ENCODE data around the gene TMA7B. TPM values are rescaled to one million over a fixed set of nuclear protein-coding genes. Genes with fewer than 3 reads are reported as not detected.

The TMA7B gene
- total and polyA plus RNA-seq, 10 of the 15 experiments (the other 5 are each of a cell fraction or from before 2014, with no cell fraction given) = 0.33 to 2.9 (median 1.8) TPM

DNA sequence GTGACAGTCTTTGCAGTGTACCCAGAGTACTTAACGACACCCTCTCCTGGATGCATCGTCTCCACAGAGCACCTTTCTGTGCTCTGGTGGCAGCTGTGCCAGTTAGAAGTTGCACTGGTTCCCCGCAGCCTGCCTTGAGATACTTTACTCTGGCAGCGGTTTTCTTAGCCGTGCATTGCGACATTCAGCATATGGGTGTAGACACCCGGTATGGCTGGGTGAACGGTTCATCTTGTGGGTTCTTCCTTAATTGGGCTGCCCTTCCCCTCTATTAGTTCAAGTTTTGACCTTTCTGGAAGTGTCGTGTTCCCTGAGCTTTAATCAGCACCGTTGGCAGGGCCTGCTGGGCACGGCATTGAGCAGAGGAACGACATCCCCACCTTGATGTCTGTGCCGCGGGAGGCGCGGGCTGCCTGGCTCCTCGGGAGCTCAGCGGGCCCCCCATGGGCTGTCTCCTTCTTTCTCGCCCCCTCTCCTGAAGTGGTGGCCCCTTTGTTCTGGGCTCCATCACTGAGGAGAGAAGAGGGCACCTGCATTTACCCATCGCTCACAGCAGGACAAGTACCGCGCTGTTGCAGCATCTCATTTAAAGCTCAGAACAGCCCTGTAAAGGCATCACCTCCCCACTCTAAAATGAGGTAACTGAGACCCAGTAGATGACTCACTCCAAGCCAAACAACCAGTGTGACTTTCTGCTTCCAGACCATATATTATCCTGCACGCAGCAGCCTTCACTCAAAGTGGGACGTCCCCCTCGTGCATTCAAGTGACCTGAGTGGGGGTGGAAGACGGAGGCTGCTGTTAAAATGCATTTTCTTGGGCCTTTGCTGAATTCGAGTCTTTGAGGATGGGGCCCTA lies 47.9 kb downstream of the TMA7B start:
- in situ Hi-C loops (cut with MboI) (no loop called here), intact Hi-C loops (cut with micrococcal nuclease; ENCODE audit: unreplicated experiment) (no loop called here)
- no peak overlapping the region for H2AFZ ChIP-seq (ENCODE audit: control insufficient read depth, low read depth, low read length)
- TF ChIP-seq, protein P1, sequence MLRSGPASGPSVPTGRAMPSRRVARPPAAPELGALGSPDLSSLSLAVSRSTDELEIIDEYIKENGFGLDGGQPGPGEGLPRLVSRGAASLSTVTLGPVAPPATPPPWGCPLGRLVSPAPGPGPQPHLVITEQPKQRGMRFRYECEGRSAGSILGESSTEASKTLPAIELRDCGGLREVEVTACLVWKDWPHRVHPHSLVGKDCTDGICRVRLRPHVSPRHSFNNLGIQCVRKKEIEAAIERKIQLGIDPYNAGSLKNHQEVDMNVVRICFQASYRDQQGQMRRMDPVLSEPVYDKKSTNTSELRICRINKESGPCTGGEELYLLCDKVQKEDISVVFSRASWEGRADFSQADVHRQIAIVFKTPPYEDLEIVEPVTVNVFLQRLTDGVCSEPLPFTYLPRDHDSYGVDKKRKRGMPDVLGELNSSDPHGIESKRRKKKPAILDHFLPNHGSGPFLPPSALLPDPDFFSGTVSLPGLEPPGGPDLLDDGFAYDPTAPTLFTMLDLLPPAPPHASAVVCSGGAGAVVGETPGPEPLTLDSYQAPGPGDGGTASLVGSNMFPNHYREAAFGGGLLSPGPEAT (IDR thresholded peaks at IDR 0.05; ENCODE audit: low read depth) = no peak
- TF ChIP-seq HDAC2 (IDR thresholded peaks at IDR 0.05) (no peak), IKZF2 (IDR thresholded peaks at IDR 0.05) (no peak), TCF7 (IDR thresholded peaks at IDR 0.05; ENCODE audit: borderline replicate concordance) (no peak), MYB (IDR thresholded peaks at IDR 0.05; ENCODE audit: borderline replicate concordance, low read depth, low read length) (no peak), FOXK2 (IDR thresholded peaks at IDR 0.05) (no peak), GATAD2B (conservative IDR thresholded peaks at IDR 0.05; ENCODE audit: low read depth) (no peak), ZNF24 (IDR thresholded peaks at IDR 0.05) (no peak), BMI1 (IDR thresholded peaks at IDR 0.05; ENCODE audit: borderline replicate concordance) (no peak), NR2C2 (IDR thresholded peaks at IDR 0.05; ENCODE audit: borderline replicate concordance, control insufficient read depth, insufficient read length, low read depth) (no peak), CHD2 (IDR thresholded peaks at IDR 0.05; ENCODE audit: borderline replicate concordance, low read depth, low read length) (no peak), SP1 (IDR thresholded peaks at IDR 0.05; ENCODE audit: low read depth, low read length) (no peak)
- TF ChIP-seq, protein P2, sequence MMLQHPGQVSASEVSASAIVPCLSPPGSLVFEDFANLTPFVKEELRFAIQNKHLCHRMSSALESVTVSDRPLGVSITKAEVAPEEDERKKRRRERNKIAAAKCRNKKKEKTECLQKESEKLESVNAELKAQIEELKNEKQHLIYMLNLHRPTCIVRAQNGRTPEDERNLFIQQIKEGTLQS (IDR thresholded peaks at IDR 0.05; ENCODE audit: borderline replicate concordance, extremely low read depth, low read depth, low read length) = no peak
- TF ChIP-seq, protein P3, sequence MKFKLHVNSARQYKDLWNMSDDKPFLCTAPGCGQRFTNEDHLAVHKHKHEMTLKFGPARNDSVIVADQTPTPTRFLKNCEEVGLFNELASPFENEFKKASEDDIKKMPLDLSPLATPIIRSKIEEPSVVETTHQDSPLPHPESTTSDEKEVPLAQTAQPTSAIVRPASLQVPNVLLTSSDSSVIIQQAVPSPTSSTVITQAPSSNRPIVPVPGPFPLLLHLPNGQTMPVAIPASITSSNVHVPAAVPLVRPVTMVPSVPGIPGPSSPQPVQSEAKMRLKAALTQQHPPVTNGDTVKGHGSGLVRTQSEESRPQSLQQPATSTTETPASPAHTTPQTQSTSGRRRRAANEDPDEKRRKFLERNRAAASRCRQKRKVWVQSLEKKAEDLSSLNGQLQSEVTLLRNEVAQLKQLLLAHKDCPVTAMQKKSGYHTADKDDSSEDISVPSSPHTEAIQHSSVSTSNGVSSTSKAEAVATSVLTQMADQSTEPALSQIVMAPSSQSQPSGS (IDR thresholded peaks at IDR 0.05; ENCODE audit: low read length) = no peak
- TF ChIP-seq, protein P4, sequence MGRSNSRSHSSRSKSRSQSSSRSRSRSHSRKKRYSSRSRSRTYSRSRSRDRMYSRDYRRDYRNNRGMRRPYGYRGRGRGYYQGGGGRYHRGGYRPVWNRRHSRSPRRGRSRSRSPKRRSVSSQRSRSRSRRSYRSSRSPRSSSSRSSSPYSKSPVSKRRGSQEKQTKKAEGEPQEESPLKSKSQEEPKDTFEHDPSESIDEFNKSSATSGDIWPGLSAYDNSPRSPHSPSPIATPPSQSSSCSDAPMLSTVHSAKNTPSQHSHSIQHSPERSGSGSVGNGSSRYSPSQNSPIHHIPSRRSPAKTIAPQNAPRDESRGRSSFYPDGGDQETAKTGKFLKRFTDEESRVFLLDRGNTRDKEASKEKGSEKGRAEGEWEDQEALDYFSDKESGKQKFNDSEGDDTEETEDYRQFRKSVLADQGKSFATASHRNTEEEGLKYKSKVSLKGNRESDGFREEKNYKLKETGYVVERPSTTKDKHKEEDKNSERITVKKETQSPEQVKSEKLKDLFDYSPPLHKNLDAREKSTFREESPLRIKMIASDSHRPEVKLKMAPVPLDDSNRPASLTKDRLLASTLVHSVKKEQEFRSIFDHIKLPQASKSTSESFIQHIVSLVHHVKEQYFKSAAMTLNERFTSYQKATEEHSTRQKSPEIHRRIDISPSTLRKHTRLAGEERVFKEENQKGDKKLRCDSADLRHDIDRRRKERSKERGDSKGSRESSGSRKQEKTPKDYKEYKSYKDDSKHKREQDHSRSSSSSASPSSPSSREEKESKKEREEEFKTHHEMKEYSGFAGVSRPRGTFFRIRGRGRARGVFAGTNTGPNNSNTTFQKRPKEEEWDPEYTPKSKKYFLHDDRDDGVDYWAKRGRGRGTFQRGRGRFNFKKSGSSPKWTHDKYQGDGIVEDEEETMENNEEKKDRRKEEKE (IDR thresholded peaks at IDR 0.05) = no peak
- no peak overlapping the region for H3K4me3 ChIP-seq
- FAIRE-seq = no peak
- H3K4me2 ChIP-seq (ENCODE audit: control insufficient read depth, insufficient read depth) = no peak overlapping the region
- H3K79me2 ChIP-seq (ENCODE audit: control insufficient read depth, insufficient read depth, low read length) = no peaks in the 10 kb centered on the region
- ChIA-PET RAD21 (ENCODE audit: unreplicated experiment) (no interaction called here), SMC1A (ENCODE audit: uncharacterized antibody, unreplicated experiment) (no interaction called here), CTCF (no interaction called here), POLR2A (no interaction called here)
- H3K27ac ChIP-seq (ENCODE audit: control insufficient read depth, insufficient read depth) = no peak overlapping the region
- DNase-seq (ENCODE audit: low read depth, low spot score) = no peak
- BruUV-seq (replicated peaks) = no TSS peak
- WGBS (ENCODE audit: insufficient coverage, insufficient replicate concordance, low lambda C conversion rate, missing lambda C conversion rate) = 53% methylated on average over 27 of the region's 27 CpGs
- H3K9ac ChIP-seq (ENCODE audit: control insufficient read depth, insufficient read depth, low read length) = no peak overlapping the region
- no peak for ATAC-seq
- no peaks in the 10 kb centered on the region for H4K20me1 ChIP-seq (ENCODE audit: control insufficient read depth, insufficient read depth)
- H3K4me1 ChIP-seq (ENCODE audit: control insufficient read depth, insufficient read depth, low read length) = no peaks in the 10 kb centered on the region
- H3K9me3 ChIP-seq (replicated peaks; ENCODE audit: control insufficient read depth, insufficient read depth, low read length) = no peaks in the 10 kb centered on the region
- H3K27me3 ChIP-seq (replicated peaks in 1 of 2; ENCODE audit: control insufficient read depth in 2 of 2, insufficient read depth in 2 of 2, low read length in 1 of 2) = peaks cover under 1 to 11% of the 10 kb centered on the region in 2 experiments
- no peaks in the 10 kb centered on the region for H3K36me3 ChIP-seq (ENCODE audit: control insufficient read depth in 2 of 2, insufficient read depth in 2 of 2, low read length in 1 of 2)

All from GM12878 (cell line).